HG02852 (cell line): ENCODE data around the gene SP1.
"Not testable (repeated sequence)": the region's sequence is repeated elsewhere in the genome, so short reads cannot be mapped to it uniquely, and the experiment has no call there.

Experiments used
- ATAC-seq: cut with Tn5 transposase; IDR thresholded peaks from one replicate; pipeline ENCODE4 v1.9.1; 2021; ENCODE audit warnings: mild to moderate bottlenecking, moderate library complexity; ENCODE audit not compliant: unreplicated experiment

The SP1 gene

DNA sequence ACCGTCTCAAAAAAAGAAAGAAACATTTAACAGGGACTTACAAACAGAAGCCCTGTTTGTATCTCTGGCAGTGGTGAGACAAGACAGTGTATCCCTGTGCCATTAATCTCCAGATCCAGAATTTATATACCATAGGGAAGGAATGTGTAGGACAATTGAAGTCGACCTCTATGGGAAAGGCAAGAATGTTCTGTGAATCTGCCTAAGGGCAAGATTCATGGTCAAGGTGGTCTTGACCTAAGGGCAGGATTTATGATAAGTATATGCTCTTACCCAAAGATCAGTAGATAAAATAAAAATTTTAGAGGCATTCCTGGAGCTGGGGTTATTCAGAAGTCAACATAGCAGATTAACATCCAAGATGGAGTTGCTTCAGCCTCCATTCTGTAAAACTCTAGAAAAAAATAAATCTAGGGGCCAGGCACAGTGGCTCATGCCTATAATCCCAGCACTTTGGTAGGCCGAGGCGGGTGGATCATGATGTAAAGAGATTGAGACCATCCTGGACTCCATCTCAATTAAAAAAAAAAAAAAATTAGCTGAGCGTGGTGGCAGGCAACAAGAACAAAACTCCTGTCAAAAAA, 21.0 kb upstream of the SP1 start:
- ATAC-seq: no peak

DNA sequence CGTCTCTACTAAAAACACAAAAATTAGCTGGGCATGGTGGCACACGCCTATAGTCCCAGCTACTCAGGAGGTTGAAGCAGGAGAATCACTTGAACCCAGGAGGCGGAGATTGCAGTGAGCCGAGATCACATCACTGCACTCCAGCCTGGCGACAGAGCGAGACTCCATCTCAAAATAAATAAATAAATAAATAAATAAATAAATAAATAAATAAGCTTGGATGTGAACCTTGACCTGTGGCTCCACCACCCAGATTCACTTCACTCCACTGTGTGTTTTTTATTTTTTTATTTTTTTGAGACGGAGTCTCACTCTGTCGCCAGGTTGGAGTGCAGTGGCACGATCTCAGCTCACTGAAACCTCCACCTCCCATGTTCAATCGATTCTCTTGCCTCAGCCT, 18.3 kb upstream of the SP1 start:
- not testable (repeated sequence) for ATAC-seq

DNA sequence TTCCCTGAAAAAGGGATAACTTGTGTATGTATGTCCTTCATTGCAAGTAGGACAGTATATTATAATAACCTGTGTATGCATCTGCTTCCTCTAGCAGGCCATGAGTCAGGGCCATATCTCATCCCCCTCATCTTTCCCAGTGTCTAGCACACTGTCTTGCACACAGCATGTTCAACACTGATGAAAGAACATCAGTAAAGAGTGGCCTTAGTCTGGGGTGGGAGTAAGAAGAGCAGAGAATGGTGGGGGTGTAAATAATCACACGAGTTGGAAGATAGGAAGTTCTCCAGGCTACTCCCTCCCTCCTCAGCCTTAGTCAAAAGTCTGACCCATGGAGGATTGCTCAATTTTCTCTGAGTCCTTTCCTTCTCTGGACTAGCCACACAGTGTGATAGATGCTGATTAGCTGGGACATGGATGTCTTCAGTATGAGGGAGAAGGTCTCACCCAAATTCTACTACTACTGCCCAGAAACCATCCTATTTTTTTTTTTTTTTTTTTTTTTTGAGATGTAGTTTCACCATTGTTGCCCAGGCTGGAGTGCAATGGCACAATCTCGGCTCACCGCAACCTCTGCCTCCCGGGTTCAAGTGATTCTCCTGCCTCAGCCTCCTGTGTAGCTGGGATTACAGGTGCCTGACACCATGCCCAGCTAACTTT, 14.6 kb upstream of the SP1 start:
- no peak for ATAC-seq

DNA sequence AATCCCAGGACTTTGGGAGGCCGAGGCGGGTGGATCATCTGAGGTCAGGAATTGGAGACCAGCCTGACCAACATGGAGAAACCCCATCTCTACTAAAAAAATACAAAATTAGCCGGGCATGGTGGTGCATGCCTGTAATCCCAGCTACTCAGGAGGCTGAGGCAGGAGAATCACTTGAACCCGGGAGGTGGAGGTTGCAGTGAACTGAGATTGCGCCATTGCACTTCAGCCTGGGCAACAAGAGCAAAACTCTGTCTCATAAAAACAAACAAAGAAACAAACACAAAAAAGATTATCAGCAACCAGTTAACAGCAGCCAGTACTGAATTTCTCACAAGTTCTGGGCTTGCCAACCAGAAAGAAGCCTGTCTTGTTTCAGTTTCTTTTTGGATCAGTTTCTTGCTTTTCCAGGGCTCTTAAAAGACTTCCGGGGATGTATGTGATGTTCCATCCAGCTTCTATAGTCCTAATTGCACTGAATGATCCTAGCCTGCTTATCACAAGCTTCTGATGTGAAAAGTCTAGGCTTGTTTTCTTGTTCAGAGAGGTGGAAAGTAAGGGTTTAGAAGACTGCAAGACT, 6.3 kb upstream of the SP1 start:
- ATAC-seq: not testable (repeated sequence)

DNA sequence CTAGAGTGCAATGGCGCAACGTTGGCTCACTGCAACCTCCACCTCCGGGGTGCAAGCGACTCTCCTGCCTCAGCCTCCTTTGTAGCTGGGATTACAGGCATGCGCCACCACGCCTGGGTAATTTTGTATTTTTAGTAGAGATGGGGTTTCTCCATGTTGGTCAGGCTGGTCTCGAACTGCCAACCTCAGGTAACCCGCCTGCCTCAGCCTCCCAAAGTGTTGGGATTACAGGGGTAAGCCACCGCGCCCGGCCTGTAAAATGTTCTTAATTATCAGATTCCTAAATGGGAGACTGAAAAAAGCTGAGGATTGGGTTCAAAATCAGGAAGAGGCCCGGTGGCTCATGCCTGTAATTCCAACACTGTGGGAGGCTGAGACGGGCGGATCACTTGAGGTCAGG, 5.7 kb upstream of the SP1 start:
- ATAC-seq: not testable (repeated sequence)

DNA sequence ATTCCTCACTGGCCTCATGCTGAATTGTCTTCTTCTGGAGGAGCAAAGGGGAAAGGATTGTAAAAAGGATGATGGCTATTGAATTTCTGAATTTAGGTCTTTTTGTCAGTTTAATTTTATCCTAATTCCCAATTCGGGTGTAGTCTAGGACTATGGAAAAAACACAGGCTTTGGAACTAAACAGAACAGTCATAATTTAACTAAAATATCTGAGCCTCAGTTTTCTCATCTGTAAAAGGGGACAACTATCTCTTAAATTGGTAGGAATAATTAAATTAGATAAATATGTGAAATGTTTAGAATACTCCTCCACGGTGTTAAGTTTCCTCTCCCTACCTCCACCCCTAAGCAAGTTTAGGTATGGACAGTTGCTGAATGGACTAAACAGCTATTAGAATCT, 3.2 kb upstream of the SP1 start:
- no peak for ATAC-seq

DNA sequence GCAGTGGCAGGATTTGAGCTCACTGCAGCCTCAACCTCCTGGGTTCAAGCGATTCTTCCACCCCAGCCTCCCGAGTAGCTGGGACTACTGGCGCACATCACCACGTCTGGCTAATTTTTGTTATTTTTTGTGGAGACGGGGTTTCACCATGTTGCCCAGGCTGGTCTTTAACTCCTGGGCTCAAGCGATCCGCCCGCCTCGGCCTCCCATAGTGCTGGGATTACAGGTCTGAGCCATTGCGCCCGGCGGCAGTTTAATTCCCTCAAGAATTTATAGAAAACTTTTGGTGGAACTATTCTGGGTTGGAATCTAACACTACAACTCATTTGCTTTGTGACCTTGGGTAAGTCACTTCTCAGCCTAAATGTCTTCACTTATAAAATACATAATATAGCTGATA, 1.8 kb upstream of the SP1 start:
- ATAC-seq: no peak

DNA sequence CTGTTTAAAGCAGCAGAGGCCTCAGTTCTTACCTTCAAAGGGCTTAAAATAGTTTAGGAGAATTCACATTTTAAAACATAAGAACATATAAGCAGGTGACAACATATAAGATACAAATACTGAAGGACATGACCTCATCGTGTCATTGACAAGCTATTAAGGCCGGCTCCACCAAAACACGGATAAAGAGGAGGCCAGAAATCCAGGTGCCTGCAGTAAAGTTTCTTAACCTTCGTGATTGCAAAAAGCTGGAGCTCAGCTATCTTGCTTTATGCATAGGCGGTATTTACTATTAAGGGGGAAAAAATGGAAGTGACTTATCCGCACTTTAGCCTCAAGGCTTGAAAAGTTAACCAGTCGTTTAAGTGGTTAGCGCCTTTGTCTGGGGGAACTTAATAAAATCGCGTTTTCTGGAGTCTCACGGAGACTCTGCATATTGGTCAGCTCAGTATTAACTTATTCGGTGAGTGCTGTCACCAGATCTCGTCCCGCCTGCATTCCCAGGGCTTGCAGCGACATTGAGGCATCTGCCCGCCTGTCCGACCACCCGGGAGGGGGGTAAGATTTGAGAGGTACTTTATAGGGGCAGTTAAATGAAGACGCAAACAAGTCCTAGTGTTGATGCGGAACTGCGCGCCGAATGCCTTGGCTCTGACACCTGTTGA, 1.1 kb upstream of the SP1 start:
- ATAC-seq: no peak

DNA sequence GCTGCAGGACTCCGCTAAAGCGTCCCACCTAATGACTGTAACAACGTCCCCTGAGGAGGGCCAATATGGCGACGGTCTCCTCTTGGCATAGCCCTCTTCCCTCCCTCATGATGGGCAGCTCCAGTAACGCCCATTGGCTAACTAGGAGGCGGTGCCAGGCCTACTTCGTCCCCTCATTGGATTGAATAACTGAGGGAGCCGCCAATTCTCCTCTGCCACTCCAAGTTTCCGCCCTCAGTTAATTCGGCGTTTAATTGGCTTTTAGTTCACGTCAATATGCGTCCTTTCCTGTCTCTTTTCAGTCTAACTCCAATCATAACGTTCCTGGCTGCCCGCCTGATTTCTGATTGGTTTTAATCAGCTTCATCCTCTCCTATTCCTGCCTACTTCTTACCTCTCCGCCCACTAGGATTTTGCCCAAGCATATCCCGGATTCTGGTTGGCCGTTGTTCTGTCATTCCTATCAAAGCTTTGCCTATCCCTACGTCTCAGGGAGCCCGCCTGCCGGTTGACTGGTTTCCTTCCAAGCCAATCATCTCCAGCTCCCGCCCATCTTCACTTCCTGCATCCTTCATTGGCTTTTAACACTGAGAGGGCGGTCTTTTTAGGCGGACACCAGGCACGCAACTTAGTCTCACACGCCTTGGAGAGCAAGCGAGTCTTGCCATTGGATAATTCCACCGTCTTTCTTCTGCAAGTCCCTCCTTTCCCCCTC, 430 bp upstream of the SP1 start:
- peak; percentile 69 for ATAC-seq

DNA sequence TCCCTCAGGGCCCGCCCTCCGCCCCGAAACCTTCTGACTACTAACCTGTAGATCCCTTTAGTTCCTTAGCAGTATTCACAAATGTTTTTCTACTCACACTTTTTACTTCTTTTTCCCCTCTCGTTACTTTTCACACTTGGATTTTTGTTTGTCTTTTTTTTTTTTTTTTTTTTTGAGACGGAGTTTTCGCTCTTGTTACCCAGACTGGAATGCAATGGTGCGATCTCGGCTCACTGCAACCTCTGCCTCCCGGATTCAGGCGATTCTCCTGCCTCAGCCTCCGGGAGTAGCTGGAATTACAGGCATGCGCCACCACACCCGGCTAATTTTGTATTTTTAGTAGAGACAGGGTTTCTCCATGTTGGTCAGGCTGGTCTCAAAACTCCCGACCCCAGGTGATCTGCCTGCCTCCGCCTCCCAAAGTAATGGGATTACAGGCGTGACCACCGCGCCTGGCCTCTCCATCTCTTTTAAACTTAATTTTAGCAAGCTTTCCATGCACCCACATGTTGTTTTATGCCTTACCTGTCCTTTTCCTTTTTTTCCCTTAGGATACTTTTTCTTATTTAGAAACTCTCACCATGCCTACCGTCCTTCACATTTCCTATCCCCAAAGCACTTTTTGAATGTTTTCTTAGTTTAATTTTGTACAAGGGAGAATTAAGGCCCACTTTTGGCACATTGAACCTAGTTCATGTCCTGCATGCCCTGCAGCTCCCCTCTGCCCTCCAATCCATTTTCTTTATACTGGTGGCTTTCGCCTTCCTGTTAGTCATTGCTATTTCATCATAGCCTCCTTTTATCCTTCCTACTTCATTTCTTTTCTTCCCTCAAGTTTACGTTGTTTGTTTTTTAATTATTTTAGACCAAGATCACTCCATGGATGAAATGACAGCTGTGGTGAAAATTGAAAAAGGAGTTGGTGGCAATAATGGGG, 1.1 kb downstream of the SP1 start:
- no peak for ATAC-seq

DNA sequence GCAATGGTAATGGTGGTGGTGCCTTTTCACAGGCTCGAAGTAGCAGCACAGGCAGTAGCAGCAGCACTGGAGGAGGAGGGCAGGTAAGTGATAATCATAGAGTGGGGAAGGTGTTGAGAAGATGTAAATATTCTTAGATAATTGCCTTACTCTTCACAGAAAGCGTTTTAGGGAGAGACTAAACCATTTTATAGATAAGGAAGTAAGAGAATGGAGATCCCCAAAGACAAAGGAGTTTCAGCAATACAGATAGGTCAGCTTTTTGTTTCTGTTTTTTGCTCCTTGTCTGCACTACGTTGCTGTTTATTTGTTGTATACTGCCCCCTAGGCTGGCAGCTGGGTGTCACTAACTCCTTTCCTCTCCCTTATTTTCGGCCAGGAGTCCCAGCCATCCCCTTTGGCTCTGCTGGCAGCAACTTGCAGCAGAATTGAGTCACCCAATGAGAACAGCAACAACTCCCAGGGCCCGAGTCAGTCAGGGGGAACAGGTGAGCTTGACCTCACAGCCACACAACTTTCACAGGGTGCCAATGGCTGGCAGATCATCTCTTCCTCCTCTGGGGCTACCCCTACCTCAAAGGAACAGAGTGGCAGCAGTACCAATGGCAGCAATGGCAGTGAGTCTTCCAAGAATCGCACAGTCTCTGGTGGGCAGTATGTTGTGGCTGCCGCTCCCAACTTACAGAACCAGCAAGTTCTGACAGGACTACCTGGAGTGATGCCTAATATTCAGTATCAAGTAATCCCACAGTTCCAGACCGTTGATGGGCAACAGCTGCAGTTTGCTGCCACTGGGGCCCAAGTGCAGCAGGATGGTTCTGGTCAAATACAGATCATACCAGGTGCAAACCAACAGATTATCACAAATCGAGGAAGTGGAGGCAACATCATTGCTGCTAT, 2.0 kb downstream of the SP1 start:
- no peak for ATAC-seq

DNA sequence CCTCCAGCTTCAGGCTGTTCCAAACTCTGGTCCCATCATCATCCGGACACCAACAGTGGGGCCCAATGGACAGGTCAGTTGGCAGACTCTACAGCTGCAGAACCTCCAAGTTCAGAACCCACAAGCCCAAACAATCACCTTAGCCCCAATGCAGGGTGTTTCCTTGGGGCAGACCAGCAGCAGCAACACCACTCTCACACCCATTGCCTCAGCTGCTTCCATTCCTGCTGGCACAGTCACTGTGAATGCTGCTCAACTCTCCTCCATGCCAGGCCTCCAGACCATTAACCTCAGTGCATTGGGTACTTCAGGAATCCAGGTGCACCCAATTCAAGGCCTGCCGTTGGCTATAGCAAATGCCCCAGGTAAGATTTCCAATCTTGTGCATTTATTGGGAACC, 3.3 kb downstream of the SP1 start:
- no peak for ATAC-seq

DNA sequence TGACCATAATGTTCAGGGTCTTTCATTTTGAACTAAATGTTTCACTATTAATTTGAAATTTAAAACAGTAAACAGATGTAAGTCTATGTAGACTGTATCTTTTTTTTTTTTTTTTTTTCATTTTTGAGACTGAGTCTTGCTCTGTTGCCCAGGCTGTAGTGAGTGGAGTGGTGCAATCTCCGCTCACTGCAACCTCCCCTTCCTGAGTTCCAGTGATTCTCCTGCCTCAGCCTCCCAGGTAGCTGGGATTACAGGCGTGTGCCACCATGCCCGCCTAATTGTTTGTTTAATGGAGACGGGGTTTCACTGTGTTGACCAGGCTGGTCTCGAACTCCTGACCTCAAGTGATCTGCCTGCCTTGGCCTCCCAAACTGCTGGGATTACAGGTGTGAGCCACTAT, 6.4 kb downstream of the SP1 start:
- ATAC-seq: not testable (repeated sequence)

DNA sequence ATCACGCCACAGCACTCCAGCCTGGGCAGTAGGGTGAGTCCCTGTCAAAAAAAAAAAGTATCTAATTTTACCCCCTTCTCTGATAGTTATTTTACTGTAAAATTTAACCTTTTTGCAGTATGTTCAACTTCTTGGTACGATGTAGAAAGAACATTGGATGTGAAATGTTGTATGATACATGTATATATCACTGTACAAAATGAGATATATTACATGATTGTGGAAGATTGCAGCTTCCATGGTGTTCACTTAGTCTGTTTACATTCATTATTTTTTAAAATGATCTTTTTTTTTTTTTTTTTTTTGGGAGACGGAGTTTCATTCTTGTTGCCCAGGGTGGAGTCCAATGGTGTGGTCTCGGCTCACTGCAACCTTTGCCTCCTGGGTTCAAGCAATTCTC, 9.0 kb downstream of the SP1 start:
- ATAC-seq: no peak

DNA sequence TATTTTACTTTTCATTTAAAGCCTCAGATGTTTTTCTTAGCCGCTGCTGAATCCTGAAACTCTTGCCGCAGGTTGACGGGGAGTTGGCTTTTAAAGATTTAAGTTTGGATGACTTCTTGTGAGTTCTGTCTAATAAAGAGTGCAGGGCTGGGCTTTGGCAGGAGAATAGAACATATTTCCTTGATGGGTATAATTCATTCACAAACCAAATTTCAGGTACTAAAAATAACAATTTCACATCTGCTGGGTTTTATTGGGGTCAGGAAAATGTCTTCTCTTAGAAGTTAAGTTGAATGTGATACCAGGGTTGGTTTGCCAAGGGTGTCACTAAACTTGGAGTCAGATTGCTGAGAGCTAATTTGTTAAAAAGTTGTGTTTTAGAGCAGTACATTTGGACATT, 9.7 kb downstream of the SP1 start:
- no peak for ATAC-seq

DNA sequence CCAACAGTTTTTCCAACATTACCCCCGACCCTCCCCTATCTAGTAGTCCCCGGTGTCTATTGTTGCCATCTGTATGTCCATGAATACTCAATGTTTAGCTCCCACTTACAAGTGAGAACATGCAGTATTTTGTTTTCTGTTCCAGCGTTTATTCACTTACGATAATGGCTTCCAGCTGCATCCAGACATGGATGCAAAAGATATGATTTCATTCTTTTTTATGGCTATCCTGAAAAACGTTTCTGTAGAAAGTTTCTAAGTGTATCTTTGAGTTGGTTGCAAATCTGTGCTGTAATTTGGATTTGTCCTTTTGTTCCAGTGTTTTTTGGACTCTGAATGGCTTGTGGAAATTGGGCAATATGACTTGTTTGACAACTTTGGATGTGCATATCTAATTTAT, 11.7 kb downstream of the SP1 start:
- ATAC-seq: no peak

DNA sequence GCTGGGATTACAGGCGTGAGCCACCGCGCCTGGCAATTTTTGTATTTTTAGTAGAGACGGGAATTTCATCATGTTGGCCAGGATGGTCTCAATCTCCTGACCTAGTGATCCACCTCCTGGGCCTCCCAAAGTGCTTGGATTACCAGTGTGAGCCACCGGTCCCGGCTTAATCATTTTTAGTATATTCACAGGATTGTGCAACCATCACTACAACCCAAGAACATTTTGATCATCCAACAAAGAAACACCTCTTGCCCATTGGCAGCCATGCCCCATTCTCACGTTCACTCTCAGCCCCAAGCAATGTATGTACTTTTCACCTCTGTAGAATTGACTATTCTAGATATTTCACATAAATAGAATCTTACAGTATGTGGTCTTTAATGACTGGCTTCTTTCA, 19.9 kb downstream of the SP1 start:
- no peak for ATAC-seq

DNA sequence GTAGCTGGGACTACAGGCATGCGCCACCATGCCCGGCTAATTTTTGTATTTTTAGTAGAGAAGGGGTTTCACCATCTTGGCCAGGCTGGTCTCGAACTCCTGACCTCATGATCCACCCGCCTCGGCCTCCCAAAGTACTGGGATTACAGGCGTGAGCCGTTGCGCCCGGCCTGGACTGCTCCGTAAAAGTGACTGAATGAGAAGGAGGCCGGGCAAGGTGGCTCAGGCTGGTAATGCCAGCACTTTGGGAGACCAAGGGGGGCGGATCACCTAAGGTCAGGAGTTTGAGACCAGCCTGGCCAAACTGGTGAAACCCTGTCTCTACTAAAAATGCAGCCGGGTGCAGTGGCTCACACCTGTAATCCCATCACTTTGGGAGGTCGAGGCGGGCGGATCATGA, 22.4 kb downstream of the SP1 start:
- ATAC-seq: not testable (repeated sequence)

DNA sequence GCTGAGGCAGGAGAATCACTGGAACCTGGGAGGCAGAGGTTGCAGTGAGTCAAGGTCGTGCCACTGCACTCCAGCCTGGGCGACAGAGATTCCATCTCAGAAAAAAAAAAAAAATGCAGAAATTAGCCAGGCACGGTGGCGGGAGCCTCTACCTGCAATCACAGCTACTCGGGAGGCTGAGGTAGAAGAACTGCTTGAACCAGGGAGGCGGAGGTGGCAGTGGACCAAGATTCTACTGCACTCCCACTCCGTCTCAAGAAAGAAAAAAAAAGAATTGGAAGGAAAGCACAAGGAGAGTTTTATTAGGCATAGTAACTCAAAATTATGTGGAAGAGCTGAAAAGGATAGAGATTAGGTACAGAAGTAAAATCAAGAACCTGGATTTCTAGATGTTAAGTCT, 22.9 kb downstream of the SP1 start:
- no peak for ATAC-seq
